Right lobe of liver (tissue), 6 donors: Measurements from ENCODE around the gene SH3PXD2A. TPM values are rescaled to one million over a fixed set of nuclear protein-coding genes. Genes with fewer than 3 reads are reported as not detected.

Experiments used
- ATAC-seq, 4 donors: fragments of 200-7000 bp; cut with Tn5 transposase; one replicate each; pipeline ENCODE4 v1.9.1; 2020; ENCODE audit warnings: mild to moderate bottlenecking in 4 of 4, moderate library complexity in 4 of 4
- DNase-seq, 3 donors: peaks; one replicate each; pipeline ENCODE4 v3.0.0-alpha.2; 2020
- H3K27ac ChIP-seq, 3 donors: fragments of 200-600 bp; one replicate each; pipeline ENCODE4 v1.8.0; 2022
- H3K27me3 ChIP-seq, 2 donors: fragments of 200-600 bp; one replicate each; pipeline ENCODE4 v1.8.0; 2022
- H3K36me3 ChIP-seq, 4 donors: fragments of 200-600 bp; sonication (generic) in 1 of 4; one replicate each; pipeline versions ENCODE4 v1.5.1 to v1.8.0; 2017 to 2022; ENCODE audit warnings: control low read depth in 1 of 4
- H3K4me1 ChIP-seq, 4 donors: fragments of 200-600 bp; sonication (generic) in 1 of 4; one replicate each; pipeline versions ENCODE4 v1.5.1 to v1.8.0; 2017 to 2022; ENCODE audit warnings: control low read depth in 1 of 4
- H3K4me3 ChIP-seq, 3 donors: fragments of 200-600 bp; one replicate each; pipeline ENCODE4 v1.8.0; 2022
- H3K9me3 ChIP-seq, 4 donors: fragments of 200-600 bp; sonication (generic) in 1 of 4; one replicate each; pipeline versions ENCODE4 v1.5.1 to v1.8.0; 2017 to 2022; ENCODE audit warnings: control low read depth in 1 of 4
- POLR2A ChIP-seq: fragments of 450-650 bp; IDR thresholded peaks from one replicate; pipeline ENCODE4 v1.6.1; 2017; ENCODE audit warnings: antibody characterized with exemption, mild to moderate bottlenecking
- WGBS: methylation state at CpG from one replicate; pipeline ENCODE4 v1.1.6; 2018; ENCODE audit warnings: low coverage, low lambda C conversion rate; ENCODE audit not compliant: insufficient coverage; ENCODE audit errors: missing lambda C conversion rate; 5-methylcytosine and 5-hydroxymethylcytosine counted together
- intact Hi-C, 2 donors: fragments of 100-400 bp; cut with DNase I; formaldehyde crosslinking; loops; one replicate each; pipeline versions ENCODE4 v1.11.2 to v1.14.1; 2022
- total RNA-seq, 6 experiments: library from RNA; depleted of rRNA in 2 of 6; stranded (reverse); fragments of >200 nt in 2 of 6; fragmentation: NEBNext Ultra II Directional in 3 of 6; extraction: Animal tissue kit (Norgen Biotek cat#: 25700) in 3 of 6; gene quantifications; one replicate each; pipeline versions ENCODE4 v1.1.0 to v1.2.4, GENCODE V29; 2016 to 2023
- TF ChIP-seq, protein P1 (sequence below), 4 donors: fragments of 200-600 bp in 3 of 4; fragments of 450-650 bp in 1 of 4; IDR thresholded peaks; one replicate each; pipeline versions ENCODE4 v1.5.1 to v1.8.0; 2016 to 2022; ENCODE audit warnings: antibody characterized with exemption in 4 of 4, mild to moderate bottlenecking in 2 of 4
- donor health status: DM: no; HTN: yes; CAD: no.
- donor health status: DM: no; HTN: no; CAD: no.
- donor health status: DM: no; HTN: no; CAD: no.
- donor health status: DM: no; HTN: yes; CAD: no.
- donor health status: DM: no; HTN: yes; CAD: no.

Gene SH3PXD2A
- total RNA-seq, 6 experiments from 2014 or later, result 3.0 to 38.3 (median 10.0) TPM

DNA sequence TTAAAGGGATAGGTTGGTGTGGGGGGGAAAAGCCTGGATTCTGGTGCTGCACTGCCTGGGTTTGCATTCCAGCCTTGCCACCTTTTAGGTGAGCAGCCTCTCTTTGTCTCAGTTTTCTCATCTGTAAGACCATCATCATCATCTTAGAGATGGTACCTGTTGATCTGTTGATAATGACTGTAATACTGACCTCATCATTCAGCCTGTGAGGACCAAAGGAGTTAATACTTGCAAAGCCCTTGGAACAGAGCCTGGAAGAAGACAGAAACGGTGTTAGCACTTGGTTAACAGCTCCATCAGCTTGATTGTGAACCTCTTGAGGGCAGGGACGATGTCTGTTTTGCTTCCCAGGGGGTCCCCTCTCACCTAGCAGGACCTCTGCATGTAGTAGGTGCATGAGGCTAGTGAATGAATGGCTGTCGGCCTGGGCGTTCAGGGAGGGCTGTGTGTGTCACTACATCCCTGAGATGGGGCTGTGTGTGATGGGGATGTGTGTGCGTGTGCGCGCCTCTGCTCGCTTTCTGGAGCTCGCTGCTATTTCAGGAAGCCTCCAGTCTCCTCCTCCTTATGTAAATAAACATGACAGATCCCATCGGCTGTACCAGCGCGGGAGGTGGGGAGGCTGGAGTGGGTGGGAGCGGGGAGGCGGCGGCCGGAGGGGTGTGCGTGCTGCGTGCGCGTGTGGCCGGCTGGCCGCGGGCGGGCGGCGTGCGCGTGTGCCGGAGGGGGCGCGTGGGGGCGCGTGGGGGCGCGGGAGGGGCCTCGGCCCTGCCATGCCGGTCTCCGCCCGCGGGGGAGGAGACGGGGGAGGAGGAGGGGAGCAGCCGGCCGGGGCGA is 300.7 kb downstream of the SH3PXD2A start:
- intact Hi-C loops, result no loop called here
- H3K27ac ChIP-seq, result no peak overlapping the region
- DNase-seq, result peak in 2 of 3 donors; percentile 62 to 70

DNA sequence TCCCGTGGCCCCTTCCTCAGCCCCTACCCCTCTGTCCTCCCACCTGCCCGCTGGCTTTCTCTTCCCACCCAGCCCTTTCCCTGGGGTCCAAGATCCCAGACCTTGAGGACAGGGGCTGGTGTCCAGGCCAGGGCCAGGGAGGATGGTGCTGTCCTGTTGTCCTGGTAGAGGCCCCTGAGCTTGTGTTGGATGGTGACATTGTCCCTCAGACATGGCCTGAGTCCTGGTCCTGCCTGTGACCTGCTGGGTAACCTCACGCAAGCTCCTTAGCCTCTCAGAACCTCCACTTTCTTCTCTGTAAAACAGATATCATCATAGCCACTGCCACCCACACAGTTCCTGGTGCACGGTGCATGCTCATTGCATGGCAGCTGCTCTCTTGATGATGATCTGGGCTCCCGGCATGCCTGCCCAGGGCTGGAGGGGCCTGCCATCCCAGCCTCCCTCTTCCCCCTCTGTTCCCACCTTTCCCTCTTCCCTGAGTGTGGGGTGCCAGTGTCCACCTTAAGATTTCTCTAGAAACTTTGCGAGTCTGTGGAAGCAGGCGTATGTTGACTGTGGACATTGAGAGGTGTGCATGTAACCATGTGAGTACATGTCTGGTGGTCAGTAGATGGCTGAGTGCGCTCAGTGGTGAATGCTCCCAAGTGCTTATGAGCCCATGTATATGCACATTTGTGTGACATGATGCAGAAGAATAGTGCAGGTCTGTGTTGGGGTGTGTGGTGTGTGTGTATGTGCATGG is 301.5 kb downstream of the SH3PXD2A start:
- DNase-seq (no peak), ATAC-seq (no peak)
- 86% methylated on average over 5 of the region's 8 CpGs for whole genome bisulfite sequencing
- no peak overlapping the region for H3K27ac ChIP-seq
- intact Hi-C loops, result no loop called here
- H3K4me1 ChIP-seq, result peaks cover 0 to 4% (median 0%) of the 10 kb centered on the region in 4 donors
- no peak overlapping the region for H3K4me3 ChIP-seq
- no peaks in the 10 kb centered on the region for H3K27me3 ChIP-seq
- no peaks in the 10 kb centered on the region for H3K9me3 ChIP-seq
- TF ChIP-seq POLR2A, result no peak
- TF ChIP-seq, protein P1, sequence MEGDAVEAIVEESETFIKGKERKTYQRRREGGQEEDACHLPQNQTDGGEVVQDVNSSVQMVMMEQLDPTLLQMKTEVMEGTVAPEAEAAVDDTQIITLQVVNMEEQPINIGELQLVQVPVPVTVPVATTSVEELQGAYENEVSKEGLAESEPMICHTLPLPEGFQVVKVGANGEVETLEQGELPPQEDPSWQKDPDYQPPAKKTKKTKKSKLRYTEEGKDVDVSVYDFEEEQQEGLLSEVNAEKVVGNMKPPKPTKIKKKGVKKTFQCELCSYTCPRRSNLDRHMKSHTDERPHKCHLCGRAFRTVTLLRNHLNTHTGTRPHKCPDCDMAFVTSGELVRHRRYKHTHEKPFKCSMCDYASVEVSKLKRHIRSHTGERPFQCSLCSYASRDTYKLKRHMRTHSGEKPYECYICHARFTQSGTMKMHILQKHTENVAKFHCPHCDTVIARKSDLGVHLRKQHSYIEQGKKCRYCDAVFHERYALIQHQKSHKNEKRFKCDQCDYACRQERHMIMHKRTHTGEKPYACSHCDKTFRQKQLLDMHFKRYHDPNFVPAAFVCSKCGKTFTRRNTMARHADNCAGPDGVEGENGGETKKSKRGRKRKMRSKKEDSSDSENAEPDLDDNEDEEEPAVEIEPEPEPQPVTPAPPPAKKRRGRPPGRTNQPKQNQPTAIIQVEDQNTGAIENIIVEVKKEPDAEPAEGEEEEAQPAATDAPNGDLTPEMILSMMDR (IDR thresholded peaks at IDR 0.05), result no peak
- H3K36me3 ChIP-seq, result no peaks in the 10 kb centered on the region

More for the DNA sequence above, 300.7 kb downstream of the SH3PXD2A start:
- Histone ChIP-seq H3K4me3 (peak overlapping the region; percentile 34 to 40 (median 37)), H3K27me3 (no peaks in the 10 kb centered on the region), H3K9me3 (no peaks in the 10 kb centered on the region), H3K4me1 (no peaks in the 10 kb centered on the region), H3K36me3 (no peaks in the 10 kb centered on the region)
- 12% methylated on average over 8 of the region's 44 CpGs for WGBS
- peak; percentile 62 to 77 (median 65) for ATAC-seq
- TF ChIP-seq POLR2A, result no peak
- TF ChIP-seq, protein P1 (IDR thresholded peaks at IDR 0.05), result no peak

DNA sequence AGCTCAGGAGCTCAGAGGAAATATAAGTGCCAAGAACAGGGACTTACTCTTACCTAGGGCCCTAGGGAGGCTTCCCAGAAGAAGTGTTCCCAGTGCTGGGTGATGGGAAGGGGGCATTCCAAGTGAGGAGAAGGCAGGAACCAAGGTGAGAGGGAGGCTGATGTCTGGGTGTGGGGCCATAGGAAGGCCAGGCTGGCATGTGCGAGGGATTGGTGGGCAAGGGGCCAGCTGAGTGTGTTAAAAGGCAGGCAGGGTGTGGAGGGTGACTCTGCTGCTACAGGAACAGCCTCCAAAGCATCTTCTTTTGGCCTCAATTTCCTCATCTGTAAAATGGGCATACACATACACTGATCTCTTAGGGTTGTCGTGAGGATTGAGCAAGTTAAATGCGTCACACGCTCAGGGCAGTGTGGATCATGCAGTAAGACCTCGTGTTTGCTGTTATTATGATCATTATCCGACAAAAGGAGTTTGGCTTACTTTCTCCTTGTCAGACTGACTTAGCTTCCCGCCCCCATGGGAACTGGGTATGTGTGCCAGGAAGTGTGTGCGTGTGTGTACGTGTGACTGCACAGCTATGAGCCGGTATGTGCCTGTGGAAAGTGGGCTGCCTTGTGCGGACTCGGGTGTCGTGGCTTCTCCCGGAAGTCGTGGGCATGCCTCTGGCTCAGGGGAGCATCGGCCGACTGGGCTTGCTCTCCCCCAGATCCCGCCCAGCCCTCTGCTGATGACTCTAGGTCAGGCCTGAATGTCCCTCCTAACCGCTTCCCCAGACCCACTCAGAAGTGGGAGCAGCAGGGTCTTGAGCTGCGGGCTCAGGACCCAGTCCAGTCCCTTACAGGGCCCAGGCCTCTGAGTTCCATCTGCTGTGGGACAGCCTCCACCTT is 302.3 kb downstream of the SH3PXD2A start:
- Histone ChIP-seq H3K27me3 (no peaks in the 10 kb centered on the region), H3K4me3 (no peak overlapping the region), H3K4me1 (peaks cover 0 to 4% (median 0%) of the 10 kb centered on the region in 4 donors), H3K9me3 (no peaks in the 10 kb centered on the region), H3K27ac (no peak overlapping the region), H3K36me3 (no peaks in the 10 kb centered on the region)
- no peak for DNase-seq
- intact Hi-C loops, result no loop called here
- no peak for ATAC-seq
- no peak for TF ChIP-seq POLR2A
- TF ChIP-seq, protein P1 (IDR thresholded peaks at IDR 0.05), result no peak
- WGBS, result 92% methylated on average over 15 of the region's 20 CpGs
